Hindlimb muscle (tissue), 1 donor: ENCODE measurements around the gene KCNK6. TPM values are rescaled to one million over a fixed set of nuclear protein-coding genes. Genes with fewer than 3 reads are reported as not detected.
A peak's percentile ranks its signal among the peaks of the same experiment; 100 is the strongest.

Experiments
- DNase-seq: peaks from one replicate; pipeline ENCODE4 v3.0.0-alpha.2; 2013
- polyA plus RNA-seq: library from polyadenylated mRNA; unstranded; fragments of 120-200 nt; gene quantifications from one replicate; pipeline ENCODE4 v1.2.1, GENCODE V29; 2013; ENCODE audit not compliant: insufficient read length

Gene KCNK6
- polyA plus RNA-seq, 1 donor, result 2.2 TPM

DNA sequence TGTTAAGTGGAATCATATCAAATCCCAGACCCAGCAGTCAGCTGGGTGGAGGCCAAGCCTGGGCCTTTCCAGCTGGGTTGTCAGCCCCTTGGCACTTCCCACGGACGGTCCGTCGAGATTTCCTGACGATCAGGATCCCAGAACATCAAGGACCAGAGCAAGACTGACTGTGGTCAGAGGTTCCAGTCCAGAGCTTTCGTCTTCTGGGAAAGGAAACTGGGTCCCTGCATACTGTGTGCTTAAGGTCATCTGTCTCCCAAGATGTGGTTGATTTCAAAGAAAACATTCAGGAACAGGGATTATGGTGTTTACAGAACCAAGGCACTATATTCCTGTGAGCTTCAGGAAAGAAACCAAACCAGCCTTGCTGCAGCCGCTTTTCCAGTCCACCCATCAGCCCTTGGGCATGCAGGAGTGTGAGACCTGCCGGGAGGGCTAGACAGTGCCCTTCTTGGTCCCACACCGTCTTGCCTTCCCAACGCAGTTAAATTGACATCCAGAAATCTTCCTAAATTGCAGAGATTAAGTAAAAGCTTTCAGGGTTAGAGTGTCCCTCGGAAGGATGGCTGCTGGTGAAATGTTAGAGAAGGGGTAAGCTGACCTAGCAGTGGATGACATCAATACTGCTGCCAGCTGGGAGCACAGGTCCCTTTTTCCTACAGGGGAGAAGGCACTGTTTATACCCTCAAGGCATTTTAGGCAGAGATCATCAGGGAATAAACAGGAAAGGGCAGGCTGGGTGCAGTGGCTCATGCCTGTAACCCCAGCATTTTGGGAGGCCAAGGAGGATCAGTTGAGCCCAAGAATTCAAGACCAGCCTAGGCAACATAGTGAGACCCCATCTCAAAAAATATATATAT is 20.6 kb upstream of the KCNK6 start:
- no peak for DNase-seq

DNA sequence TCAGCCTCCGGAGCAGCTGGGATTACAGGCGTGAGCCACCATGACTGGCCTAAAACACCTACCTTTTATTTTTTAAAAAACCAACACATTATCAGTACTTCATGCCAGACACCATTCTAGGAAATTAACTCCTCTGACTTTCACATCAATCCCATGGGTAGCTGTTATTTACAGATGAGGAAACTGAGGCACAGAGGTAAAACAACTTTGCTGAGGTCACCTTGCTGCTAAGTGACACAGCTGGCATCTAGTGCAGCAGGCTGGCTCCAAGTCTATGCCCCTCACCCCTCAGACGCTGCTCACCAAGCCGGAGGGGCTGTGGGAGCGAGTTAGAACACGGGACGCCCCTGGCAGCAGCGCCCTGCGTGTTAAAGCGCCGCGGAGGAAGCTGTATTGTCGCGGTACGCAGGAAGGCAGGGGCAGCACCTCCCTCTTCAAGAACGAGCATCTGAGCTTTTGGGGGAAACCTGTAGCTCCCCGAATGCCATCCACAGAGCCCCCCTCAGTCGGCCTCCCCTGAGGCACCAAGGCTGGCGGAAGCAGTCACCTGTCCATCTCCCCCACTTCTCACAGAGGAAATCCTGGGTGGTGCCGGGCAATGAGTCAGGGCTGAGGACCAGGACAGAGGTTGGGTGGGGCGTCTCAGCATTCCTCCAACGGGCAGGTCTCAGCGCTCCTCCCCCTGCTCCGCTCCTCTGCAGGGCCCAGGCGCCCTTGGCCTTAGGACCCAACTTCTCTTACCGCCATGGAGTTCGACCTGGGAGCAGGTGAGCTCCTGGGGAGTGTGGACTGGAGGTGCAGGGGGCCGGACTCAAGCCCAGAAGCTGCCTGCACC is 15.9 kb upstream of the KCNK6 start, which contains the start of gene C19orf33:
Gene C19orf33, plus strand, starts transcription at position 735 of the 835 bp plus-strand sequence. Its CDS starts 11 bp downstream, at position 746.
- DNase-seq, result no peak

DNA sequence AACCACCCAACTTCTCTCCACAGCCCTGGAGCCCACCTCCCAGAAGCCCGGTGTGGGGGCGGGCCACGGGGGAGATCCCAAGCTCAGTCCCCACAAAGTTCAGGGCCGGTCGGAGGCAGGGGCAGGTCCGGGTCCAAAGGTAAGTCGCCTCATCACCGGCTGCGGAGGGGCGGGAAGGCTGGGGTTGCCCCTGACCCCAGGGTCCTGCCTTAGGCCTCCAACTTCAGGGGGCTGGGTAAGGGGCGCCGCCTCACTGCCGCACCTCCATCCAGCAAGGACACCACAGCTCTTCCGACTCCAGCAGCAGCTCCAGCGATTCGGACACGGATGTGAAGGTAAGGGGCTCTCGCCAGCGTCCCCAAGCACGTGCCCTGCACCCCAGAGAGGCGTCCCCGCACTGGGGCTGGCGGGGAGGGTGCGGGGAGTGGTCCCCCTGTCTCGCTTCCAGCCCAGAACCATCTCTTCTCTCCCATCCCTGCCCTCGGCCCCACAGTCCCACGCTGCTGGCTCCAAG is 15.2 kb upstream of the KCNK6 start:
- no peak for DNase-seq

DNA sequence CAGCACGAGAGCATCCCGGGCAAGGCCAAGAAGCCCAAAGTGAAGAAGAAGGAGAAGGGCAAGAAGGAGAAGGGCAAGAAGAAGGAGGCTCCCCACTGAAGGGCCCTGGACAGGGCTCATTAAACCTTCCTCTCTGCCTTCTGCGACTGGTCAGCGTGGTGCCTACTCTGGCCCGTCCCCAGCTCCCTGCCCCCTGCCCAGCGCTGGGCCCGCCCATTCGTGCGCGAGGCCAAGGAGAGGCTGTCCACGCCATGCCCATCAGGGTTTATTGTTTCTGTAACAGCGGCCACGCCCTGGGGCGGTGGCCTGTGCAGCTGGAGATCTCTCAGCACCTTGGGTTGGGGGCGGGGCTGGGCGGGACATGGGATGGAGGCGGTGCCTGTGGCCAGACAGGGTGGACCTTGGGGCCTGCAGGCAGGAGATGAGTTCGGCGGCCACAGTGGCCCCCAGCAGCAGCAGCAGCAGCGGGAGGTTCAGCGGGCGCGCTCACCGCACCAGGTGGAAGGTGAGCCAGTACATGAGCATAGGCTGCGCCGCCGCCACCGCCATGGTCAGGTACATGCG is 14.7 kb upstream of the KCNK6 start:
- no peak for DNase-seq

DNA sequence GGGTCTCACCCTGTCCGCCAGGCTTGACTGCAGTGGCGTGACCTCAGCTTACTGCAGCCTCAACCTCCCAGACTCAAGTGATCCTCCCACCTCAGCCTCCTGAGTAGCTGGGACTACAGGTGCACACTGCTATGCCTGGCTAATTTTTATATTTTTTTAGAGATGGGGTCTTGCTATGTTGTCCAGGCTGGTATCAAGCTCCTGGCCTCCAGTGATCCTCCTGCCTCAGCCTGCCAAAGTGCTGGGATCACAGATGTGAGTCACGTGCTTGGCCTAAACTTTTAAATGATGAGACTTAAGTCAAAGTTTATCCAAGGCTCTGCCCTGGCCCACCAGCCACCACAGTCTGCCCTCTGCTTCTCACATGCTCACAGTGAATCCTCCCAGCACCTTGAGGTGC is 13.4 kb upstream of the KCNK6 start:
- no peak for DNase-seq

DNA sequence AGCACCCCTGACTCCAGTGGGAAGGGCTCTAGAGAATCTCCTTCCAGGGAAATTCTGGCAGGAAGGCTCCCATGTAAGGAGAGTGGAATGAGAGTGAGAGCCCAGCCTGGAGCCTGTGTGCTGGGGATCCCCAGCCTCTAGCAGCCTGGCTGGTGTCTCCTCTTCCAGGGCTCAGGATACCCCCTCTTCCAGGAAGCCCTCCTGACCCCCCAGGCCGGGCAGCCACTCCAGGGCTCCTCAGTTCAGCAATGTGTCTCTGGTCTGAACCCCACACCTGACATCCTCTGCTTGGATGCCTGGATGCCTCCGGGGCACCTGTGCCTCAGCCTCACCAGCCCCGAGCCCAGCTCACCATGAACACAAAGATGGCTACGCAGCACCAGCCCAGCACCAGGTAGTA is 12.6 kb upstream of the KCNK6 start:
- no peak for DNase-seq

DNA sequence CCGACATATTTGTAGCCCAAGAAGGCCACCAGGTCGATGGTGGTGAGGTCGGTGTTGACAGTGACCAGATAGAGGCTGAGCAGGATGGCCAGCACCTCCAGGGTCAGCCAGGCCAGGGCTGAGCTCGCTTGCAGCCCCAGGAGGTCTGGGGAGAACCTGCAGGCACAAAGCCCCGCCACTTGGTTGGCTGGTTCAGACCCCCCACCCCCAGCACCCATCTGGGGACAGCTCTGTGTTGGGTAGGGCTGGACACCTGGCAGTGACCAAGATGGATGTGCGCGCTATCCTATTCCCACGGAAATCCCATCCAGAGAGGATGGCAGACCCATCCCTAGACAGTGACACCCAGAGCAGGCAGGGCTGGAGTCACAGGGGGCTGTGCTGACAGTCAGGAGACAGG is 12.0 kb upstream of the KCNK6 start:
- DNase-seq, result no peak

DNA sequence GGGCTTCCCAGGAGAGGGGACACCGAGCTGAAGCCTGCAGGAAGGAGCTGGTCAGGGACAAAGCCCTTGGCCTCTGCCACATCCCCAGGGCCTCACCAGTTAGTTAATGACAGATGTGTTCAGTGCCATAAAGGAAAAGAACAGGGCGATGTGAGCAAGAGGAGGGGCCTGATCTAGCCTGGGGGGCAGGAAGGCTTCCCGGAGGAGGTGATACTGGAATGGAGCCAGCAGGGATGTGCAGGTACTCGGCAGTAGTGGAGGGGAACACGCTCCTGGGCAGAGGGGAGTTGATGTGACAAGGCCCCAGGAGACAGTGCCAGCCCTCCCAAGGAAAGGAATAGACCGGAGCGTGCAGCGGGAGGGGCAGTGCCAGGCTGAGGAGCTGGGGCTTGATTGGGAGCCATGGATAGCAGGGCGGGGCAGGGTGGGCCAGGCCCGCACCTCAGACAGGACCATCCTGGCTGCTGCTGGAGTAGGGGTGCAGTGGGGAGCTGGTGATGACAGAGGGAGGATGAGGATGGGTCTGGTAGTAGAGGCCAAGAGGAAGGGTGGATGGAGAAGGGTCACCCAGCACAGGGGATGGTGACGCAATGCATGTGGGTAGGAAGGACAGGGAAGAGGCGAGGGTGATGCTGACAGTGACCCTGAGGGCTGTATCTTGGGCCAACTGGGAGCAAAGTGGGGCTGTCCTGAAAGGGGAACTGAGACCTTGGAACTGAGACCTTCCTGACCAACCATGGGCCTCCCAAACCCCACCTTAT is 11.5 kb upstream of the KCNK6 start:
- DNase-seq, result no peak

DNA sequence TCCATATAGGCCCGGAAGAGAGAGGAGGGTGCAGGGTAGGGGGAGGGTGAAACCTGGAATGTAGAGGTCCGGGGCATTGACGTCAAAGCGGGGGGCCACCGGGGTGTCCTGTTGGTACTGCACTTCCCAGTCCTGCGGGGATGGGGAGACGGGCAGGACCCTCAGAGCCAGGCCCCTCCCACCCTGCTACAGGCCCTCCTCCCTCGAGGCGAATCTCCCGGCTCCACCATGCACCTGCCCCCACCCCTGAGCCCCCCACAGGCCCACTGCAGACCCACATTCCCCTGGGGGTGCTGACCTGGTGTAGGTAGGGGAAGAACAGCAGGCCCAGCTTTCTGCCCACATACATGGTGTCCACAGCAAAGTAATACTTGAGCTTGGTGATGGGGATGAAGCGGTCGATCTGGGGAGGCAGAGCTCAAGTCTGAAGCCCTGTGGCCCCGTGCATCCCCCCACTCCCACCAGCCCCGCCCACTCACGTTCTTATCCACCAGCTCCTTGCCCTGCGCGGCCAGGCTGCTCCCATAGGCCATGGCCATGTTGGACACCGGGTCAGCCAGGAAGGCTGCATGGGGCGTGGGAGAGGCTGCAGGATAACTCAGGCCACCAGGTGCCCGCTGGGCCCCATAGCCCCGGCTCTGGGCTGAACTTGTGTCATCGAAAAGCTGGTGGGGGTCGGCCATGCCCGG is 10.6 kb upstream of the KCNK6 start:
- no peak for DNase-seq

DNA sequence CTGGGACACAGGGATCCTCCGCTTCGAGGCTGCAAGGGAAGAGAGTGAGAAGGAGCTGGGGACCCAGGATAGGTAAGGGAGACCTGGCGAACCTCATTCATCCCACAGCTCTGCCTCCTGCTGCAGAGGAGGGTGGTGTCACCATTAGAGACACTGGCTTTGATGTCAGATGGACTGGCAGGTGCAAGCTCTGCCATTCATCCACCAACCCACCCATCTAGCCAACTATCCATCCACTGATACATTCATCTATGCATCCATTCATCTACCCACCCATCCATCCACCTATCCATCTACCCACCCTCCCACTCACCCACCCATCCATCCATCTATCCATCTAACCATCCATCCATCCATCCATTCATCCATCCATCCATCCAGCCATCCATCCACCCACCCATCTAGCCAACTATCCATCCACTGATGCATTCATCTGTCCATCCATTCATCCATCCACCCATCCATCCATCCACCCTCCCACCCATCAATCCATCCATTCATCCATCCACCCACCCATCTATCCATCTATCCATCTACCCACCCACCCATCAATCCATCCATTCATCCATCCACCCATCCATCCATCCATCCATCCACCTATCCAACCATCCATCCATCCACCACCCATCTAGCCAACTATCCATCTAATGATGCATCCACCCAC is 9.9 kb upstream of the KCNK6 start:
- DNase-seq, result no peak

DNA sequence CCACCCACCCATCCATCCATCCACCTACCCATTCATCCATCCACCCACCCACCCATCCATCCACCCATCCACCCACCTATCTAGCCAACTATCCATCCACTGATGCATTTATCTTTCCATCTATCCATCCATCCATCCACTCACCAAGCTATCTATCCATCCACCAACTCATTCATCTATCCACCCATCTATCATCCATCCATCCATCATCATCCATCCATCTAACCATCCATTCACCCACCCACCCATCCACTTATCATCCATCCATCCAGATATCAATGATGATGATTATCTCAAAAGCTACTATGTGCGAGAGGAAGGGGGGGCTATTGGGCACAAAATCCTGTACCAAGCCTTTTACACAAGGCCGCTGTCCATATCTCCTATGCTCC is 9.4 kb upstream of the KCNK6 start:
- DNase-seq, result no peak

DNA sequence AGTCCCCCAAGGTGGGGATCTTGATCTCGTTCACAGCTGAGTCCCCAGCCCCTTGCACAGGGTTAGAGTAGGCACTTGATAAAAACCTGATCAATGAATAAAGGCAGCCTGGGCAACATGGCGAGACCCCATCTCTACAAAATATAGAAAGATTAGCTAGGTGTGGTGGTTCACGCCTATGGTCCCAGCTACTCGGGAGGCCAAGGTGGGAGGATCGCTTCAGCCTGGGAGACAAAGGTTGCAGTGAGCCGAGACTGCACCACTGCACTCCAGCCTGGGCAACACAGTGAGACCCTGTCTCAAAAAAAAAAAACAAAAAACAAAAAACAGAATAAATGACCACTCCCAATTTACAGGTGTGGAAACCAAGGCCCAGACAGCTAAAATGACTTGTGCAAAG is 8.7 kb upstream of the KCNK6 start:
- no peak for DNase-seq

DNA sequence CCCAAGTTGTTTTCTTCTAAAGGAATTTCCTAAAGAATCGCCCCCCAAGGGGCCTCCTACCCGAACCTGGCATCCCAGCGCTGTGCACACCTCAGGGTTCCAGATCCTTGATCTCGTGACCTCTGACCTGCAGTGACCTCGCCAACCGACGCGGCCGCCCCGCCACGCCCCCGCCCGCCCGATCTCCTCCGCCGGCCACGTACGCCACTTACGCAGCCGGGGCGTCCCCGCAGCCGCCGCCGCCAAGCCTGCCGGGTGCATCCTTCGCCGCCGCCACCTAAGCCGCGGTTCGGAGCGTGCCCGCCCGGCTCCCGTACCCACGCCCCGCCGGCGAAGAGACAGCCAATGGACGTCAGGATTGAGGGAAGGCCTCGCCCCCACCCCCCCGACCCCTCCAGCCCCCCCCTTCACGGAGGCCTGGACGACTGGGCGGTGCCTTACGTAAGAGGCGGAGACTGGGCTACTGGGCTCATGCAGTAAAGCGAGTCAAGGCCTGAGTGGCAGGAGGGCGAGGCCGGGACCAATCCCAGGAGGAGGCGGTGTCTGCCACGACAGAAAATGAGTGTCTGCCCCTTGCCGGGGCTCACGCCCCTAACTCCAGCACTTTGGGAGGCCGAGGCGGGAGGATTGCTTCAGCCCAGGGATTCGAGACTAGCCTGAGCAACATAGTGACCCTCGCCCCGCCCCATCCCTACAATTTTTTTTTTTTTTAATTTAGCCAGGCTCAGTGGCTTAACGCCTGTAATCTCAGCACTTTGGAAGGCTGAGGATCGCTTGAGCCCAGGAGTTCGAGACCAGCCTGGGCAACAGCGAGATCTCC is 3.8 kb upstream of the KCNK6 start, which contains the start of gene YIF1B:
Gene YIF1B, minus strand, starts transcription at position 291 of the 820 bp plus-strand sequence. Its CDS starts 30 bp downstream, at position 261.
- peak; percentile 95 for DNase-seq

DNA sequence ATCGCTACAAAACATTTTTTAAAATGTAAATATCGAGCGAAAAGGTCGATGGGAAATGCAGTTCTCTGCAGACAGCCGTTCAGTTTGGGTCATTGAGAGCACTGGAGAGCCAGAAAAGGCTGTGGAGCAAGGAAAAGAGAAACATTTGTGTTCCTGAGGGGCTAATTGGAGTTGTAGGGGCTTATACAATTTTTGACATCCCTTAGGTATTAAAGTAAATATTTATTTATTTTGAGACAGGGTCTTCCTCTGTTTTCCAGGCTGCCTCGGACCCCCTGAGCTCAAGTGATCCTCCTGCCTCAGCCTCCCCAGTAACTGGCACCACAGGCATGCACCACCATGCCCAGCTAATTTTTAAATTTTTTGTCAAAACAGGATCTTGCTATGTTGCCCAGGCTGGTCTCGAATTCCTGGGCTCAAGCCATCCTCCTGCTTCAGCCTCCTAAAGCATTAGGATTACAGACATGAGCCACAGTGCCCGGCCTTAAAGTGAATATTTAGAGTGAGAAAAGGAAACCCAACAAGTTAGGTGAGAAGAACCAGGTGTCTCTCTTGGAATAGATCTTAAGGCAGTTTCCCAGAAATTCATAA is 3.1 kb upstream of the KCNK6 start:
- no peak for DNase-seq

DNA sequence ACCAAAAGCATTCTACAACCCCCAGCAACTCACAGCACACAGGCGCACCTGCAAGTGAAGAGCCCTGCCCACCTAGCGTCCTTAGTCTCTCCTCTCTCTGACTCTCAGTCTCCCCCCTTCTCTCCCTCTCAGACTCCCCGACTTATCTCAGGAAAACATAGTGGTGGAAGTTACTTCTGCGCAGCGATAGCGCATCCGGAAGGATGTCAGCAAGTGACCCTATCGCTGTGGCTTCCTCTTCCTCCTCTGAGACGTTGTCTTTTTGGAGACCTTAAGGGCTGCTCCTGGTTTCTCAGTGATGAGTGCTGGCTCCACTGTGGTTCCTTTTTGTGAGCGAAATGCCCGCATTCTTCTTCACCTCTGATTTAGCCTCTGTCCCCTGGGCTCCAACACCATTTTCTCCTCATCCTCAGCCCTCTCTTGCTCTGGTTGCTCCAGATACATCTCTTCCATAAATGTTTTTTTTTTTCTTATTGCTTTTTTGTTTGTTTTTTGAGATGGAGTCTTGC is 2.5 kb upstream of the KCNK6 start:
- no peak for DNase-seq

DNA sequence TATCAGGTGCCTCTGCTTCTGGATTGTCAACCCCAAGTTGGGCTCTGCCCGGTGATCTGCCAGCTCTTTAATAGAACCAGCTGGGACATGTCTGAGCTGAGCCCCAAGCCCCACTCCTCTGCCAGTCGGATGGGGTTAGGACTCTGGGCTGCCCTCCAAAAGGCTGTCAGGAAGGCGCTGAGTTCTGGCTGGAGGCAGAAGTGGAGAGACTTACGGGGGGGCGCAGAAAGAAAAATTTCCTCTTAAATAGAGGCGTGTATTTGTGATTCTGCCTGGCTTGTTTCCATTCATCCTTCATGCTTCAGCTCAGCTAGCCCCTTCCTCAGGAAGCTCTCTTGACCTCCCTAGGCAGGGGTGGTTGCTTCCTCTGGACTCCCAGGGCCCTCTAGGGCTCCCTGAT is 985 bp upstream of the KCNK6 start:
- no peak for DNase-seq

DNA sequence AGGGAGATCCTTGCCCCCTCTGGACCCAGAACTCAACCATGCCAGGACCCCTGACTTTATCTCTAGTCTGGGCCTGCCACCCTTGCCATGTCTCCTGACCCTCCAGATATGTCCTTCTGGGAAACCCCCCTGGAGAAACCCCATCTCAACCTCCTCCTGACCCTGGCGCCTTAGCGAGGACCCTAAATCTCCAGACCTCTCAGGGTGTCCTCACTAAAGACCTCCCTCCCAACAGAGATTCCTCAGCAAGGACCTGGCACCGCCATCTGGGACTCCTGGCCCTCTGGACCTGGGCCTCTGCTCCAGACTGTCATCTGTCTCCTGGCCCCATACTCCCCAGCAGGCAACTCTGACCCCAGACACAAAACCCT is 1.3 kb downstream of the KCNK6 start:
- DNase-seq, result no peak

DNA sequence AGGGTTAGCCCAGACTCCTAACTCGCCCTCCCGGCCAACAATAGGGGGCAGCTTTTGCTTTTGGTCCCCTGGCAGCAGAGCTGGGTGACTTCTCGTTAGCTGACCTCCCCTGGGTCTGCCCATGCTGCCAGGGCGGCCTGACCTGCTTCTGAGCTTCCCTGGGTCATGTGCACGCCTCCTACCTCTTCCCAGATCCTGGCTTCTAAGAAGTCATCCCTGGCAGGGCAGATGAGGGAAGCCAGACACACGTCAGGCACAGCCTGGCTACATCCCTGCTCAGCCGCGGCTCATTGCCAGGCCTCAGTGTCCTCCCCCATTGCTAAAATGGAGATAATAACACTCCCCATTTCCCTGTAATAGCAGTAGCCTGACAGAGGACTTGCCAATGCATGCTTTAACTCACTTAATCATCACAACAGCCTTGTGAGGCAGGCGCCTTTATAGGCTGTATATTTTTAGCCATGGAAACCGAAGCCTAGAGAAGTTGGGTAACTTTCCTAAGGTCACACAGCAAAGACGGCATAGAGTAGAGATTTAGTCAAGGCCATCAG is 2.1 kb downstream of the KCNK6 start:
- DNase-seq, result no peak

DNA sequence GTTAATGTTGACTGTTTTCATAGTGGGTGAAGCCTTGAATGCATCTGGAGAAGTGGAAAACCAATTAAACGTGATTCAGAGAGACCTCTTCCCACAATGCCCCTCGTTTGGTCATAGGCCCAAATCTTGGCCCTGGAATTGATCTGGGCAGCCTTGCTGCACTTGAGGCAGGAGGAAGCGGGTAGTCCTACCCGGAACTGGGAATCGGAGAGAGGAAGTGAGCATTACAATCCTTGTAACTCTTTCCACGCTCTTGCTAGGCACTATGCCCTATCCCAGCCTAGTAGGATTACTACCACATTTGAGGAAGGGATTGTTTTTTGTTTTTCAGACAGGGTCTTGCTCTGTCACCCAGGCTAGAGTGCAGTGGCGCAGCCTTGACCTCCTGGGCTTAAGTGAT is 3.6 kb downstream of the KCNK6 start:
- DNase-seq, result no peak
